K562 (cell line): Measurements from ENCODE around the gene TSGA10. TPM values are rescaled to one million over a fixed set of nuclear protein-coding genes. Genes with fewer than 3 reads are reported as not detected.

Source experiments
- ATAC-seq: fragments of 200-7000 bp; cut with Tn5 transposase; 3 replicates; pipeline ENCODE4 v1.9.1; 2020; ENCODE audit warnings: moderate library complexity
- BruUV-seq: library from RNA; stranded (reverse); fragments of 400-500 nt; replicated peaks from 2 replicates; lab custom pipeline; 2021; lab: Mats Ljungman, UMichigan
- CTCF ChIA-PET: fragments of 300-600 bp; formaldehyde crosslinking; extraction: SDS; loops from one replicate; lab custom pipeline; 2021; ENCODE audit warnings: low intra/inter-chr PET ratio; lab: Yijun Ruan, JAX
- POLR2A ChIA-PET: fragments of 300-600, 350-650 bp; sonication (Branson Sonifier 250); formaldehyde crosslinking; extraction: SDS; loops from one replicate; lab custom pipeline; 2021; ENCODE audit warnings: antibody characterized with exemption, inconsistent platforms; lab: Yijun Ruan, JAX
- DNase-seq, 4 experiments: peaks; one replicate each; pipeline versions ENCODE4 v3.0.0 to v3.0.0-alpha.2; 2011 to 2018; ENCODE audit warnings: low spot score in 3 of 4, mixed read lengths in 3 of 4; ENCODE audit errors: extremely low read depth in 1 of 4
- FAIRE-seq: peaks from 2 replicates; lab custom pipeline; 2011; peaks lifted over from hg19 to GRCh38; lab: Jason Lieb, UNC
- H2AFZ ChIP-seq: 2 replicates; pipeline ENCODE4 v1.6.0; 2011; ENCODE audit warnings: low read depth, low read length, control low read depth, inconsistent platforms
- H3K27ac ChIP-seq: fragments of 200-600 bp; 3 replicates; pipeline ENCODE4 v1.8.0; 2011; ENCODE audit warnings: low read depth, mild to moderate bottlenecking, control low read depth, inconsistent platforms, low read length, moderate library complexity, mixed read lengths; ENCODE audit errors: extremely low read depth
- H3K27me3 ChIP-seq, 2 experiments: fragments of 300-600 bp in 1 of 2; 2 replicates in 1 of 2; 3 replicates in 1 of 2; pipeline versions ENCODE4 v1.6.0 to v1.8.0; 2011; ENCODE audit warnings: inconsistent platforms in 2 of 2, low read length in 2 of 2, mild to moderate bottlenecking in 1 of 2, mixed read lengths in 1 of 2, moderate library complexity in 1 of 2; ENCODE audit not compliant: control insufficient read depth in 2 of 2, insufficient read depth in 2 of 2
- H3K36me3 ChIP-seq: fragments of 300-600 bp; 3 replicates; pipeline ENCODE4 v1.8.0; 2011; ENCODE audit warnings: mild to moderate bottlenecking, low read length, inconsistent platforms; ENCODE audit not compliant: control insufficient read depth, insufficient read depth
- H3K4me1 ChIP-seq, 2 experiments: fragments of 200-600 bp in 1 of 2; replicated peaks in 1 of 2; 2 replicates in 1 of 2; 3 replicates in 1 of 2; pipeline versions ENCODE4 v1.5.1 to v1.8.0; 2011; ENCODE audit warnings: inconsistent platforms in 2 of 2, low read length in 2 of 2, mild to moderate bottlenecking in 1 of 2, mixed read lengths in 1 of 2, moderate library complexity in 1 of 2; ENCODE audit not compliant: control insufficient read depth in 2 of 2, insufficient read depth in 2 of 2
- H3K4me2 ChIP-seq: 2 replicates; pipeline ENCODE4 v1.6.1; 2011; ENCODE audit warnings: low read length, control low read depth, inconsistent platforms, mixed read lengths; ENCODE audit not compliant: insufficient read depth
- H3K4me3 ChIP-seq: fragments of 200-600 bp; sonication (generic), shearing (Covaris generic); 2 replicates; pipeline ENCODE4 v1.5.1; 2016; ENCODE audit warnings: control low read depth, inconsistent platforms
- H3K79me2 ChIP-seq: fragments of 200-600 bp; 3 replicates; pipeline ENCODE4 v1.8.0; 2011; ENCODE audit warnings: low read length, inconsistent platforms; ENCODE audit not compliant: control insufficient read depth, insufficient read depth
- H3K9ac ChIP-seq, 2 experiments: 2 replicates each; pipeline versions ENCODE4 v1.6.0 to v1.6.1; 2011; ENCODE audit warnings: low read depth in 2 of 2, low read length in 2 of 2, control low read depth in 1 of 2, inconsistent platforms in 1 of 2, mild to moderate bottlenecking in 1 of 2, mixed read lengths in 1 of 2; ENCODE audit not compliant: insufficient read depth in 1 of 2
- H3K9me1 ChIP-seq: one replicate; pipeline ENCODE4 v1.6.0; 2011; ENCODE audit warnings: inconsistent platforms, mild to moderate bottlenecking, low read length, moderate library complexity; ENCODE audit not compliant: control insufficient read depth, insufficient read depth
- H3K9me3 ChIP-seq: replicated peaks from 2 replicates; pipeline ENCODE4 v1.5.1; 2011; ENCODE audit warnings: low read depth, low read length, inconsistent platforms; ENCODE audit not compliant: control insufficient read depth, insufficient read depth
- H4K20me1 ChIP-seq: replicated peaks from 2 replicates; pipeline ENCODE4 v1.6.1; 2011; ENCODE audit warnings: low read length, inconsistent platforms, mixed read lengths; ENCODE audit not compliant: control insufficient read depth, insufficient read depth
- CBX8 ChIP-seq: fragments of 200-600 bp; sonication (generic); IDR thresholded peaks from 2 replicates; pipeline ENCODE4 v1.6.1; 2012; ENCODE audit warnings: borderline replicate concordance, mixed run types, low read depth, mild to moderate bottlenecking, moderate library complexity, mixed read lengths, low read length, control low read depth, inconsistent platforms; ENCODE audit not compliant: poor library complexity, severe bottlenecking; ENCODE audit errors: extremely low read depth
- CTCF ChIP-seq, 3 experiments: IDR thresholded peaks in 2 of 3; conservative IDR thresholded peaks in 1 of 3; 2 replicates each; pipeline ENCODE4 v1.5.1; 2011 to 2012; ENCODE audit warnings: low read length in 3 of 3, mild to moderate bottlenecking in 3 of 3, control low read depth in 2 of 3, improper control_type of control experiment in 1 of 3, inconsistent platforms in 1 of 3, low read depth in 1 of 3, mixed read lengths in 1 of 3, moderate library complexity in 1 of 3; ENCODE audit not compliant: insufficient read depth in 2 of 3
- EHMT2 ChIP-seq: fragments of 450-650 bp; IDR thresholded peaks from 2 replicates; pipeline ENCODE4 v1.6.1; 2018; ENCODE audit warnings: antibody characterized with exemption
- WGBS: fragments of 100-300 bp; shearing (Covaris generic); methylation state at CpG from one replicate; pipeline ENCODE4 v1.1.6; 2016; ENCODE audit warnings: low coverage, mixed read lengths; ENCODE audit not compliant: insufficient coverage; ENCODE audit errors: missing lambda C conversion rate; 5-methylcytosine and 5-hydroxymethylcytosine counted together
- in situ Hi-C: fragments of 300-500 bp; cut with MboI; formaldehyde crosslinking; loops from 4 replicates; pipeline ENCODE4 v1.15.0; 2018; ENCODE audit warnings: inconsistent platforms, mixed read lengths
- intact Hi-C: fragments of 100-400 bp; cut with micrococcal nuclease; formaldehyde crosslinking; loops from 2 replicates; pipeline ENCODE4 v1.14.2; 2022
- polyA plus RNA-seq, 8 experiments: library from polyadenylated mRNA; depleted of rRNA in 4 of 8; stranded (reverse) in 5 of 8; unstranded in 3 of 8; fragments of >200 nt; fragmentation: Nextera tagmentation in 2 of 8; fragmentation: Illumina TruSeq in 1 of 8; extraction: Ambion mirVana in 2 of 8; extraction: Trizol in 1 of 8; gene quantifications; 2 replicates each; pipeline versions ENCODE4 v1.2.1 to v1.2.3, GENCODE V29; 2011 to 2014; ENCODE audit warnings: inconsistent platforms in 1 of 8, missing spikeins in 1 of 8
- total RNA-seq, 7 experiments: library from RNA; depleted of rRNA in 6 of 7; stranded (reverse); fragments of >200 nt in 6 of 7; fragmentation: Illumina TruSeq in 2 of 7; extraction: Trizol in 2 of 7; gene quantifications; 2 replicates each; pipeline versions ENCODE4 v1.2.1 to v1.2.3, GENCODE V29; 2011 to 2021; ENCODE audit warnings: low replicate concordance in 1 of 7

Gene TSGA10
- total and polyA plus RNA-seq, 9 of the 15 experiments (the other 6 are each of a cell fraction or from before 2014, with no cell fraction given), result 2.1 to 11.3 (median 3.2) TPM

DNA sequence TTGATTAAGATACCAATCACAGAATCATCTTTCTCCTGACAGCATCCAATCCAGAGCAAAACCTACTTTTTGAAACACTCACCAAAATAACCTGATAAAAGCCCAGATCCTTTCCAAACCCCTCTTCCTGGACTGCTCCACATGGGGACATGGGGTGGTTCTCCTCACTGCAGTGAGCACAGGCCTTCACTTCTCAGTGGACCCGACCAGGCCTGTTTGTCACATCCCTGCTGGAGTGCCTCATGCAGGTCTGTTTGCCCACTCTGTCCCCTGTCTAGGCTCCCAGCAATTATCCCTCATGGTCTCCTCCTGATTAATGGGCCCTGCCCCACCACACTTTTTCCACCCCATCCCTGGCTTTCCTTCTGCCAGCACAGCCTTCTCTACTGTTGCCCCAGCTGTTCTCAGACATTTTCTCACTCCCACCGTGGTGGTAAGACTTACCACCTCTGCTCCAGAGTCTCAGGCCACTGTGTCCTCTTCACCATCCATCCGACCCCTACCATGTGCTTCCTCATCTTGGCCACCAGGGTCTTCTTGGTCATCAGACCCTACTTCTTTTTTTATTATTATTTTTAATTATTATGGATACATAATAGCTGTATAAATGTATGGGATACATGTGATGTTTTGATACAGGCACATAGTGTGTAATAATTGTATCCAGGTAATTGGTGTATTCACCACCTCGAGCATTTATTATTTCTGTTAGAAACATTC, 47.4 kb upstream of the TSGA10 start:
- FAIRE-seq (no peak), ATAC-seq (peak; percentile 33; the same call in 1 of the 3 replicates), DNase-seq (peak in 2 of 4 experiments; percentile 23 to 27)
- intact Hi-C loops (no loop called here), in situ Hi-C loops (no loop called here)
- no peak overlapping the region for H3K27ac ChIP-seq
- no peak overlapping the region for H2AFZ ChIP-seq
- peaks cover 19% of the 10 kb centered on the region; the same call in 2 of the 3 replicates for H3K36me3 ChIP-seq
- no peaks in the 10 kb centered on the region for H3K4me1 ChIP-seq
- ChIA-PET CTCF (no interaction called here), POLR2A (interaction anchor here (0.9 kb wide), 1 partner anchor 16 kb away, joined by 3 read pairs; no protein-coding TSS in a partner anchor)
- no peak overlapping the region for H3K4me3 ChIP-seq
- no peaks in the 10 kb centered on the region for H3K9me3 ChIP-seq
- no TSS peak for BruUV-seq
- WGBS, result 60% methylated on average over 4 of the region's 4 CpGs
- H3K4me2 ChIP-seq, result no peak overlapping the region
- H3K9me1 ChIP-seq, result no peaks in the 10 kb centered on the region
- no peaks in the 10 kb centered on the region for H3K27me3 ChIP-seq
- H4K20me1 ChIP-seq, result no peaks in the 10 kb centered on the region
- TF ChIP-seq EHMT2 (no peak), CBX8 (no peak), CTCF (IDR thresholded peaks at IDR 0.05 in 2 of 3, conservative IDR thresholded peaks at IDR 0.05 in 1 of 3; ENCODE audit: insufficient read depth in 2 of 3, low read depth in 1 of 3, low read length in 3 of 3) (0 out of 6 replicates have a peak, but pooled peaks of 1 of the 3 experiments have one; percentile 25)
- H3K79me2 ChIP-seq, result no peaks in the 10 kb centered on the region
- H3K9ac ChIP-seq, result no peak overlapping the region
